Spleen (tissue), 7 donors: ENCODE data around the gene TPPP.

Experiments
- CTCF ChIP-seq, 11 experiments: fragments of 200-600 bp in 7 of 11; fragments of 450-650 bp in 4 of 11; sonication (generic) in 4 of 11; IDR thresholded peaks in 8 of 11; conservative IDR thresholded peaks in 3 of 11; 1 replicate in 7 of 11; 2 replicates in 4 of 11; pipeline versions ENCODE4 v1.4.0 to v1.8.0; 2016 to 2021; ENCODE audit warnings: antibody characterized with exemption in 11 of 11, inconsistent platforms in 4 of 11, mild to moderate bottlenecking in 1 of 11
- POLR2A ChIP-seq, 3 donors: fragments of 450-650 bp; IDR thresholded peaks; one replicate each; pipeline ENCODE4 v1.5.1; 2017; ENCODE audit warnings: antibody characterized with exemption in 3 of 3, mild to moderate bottlenecking in 1 of 3
- POLR2AphosphoS5 ChIP-seq, 3 donors: sonication (generic); formaldehyde crosslinking; IDR thresholded peaks; one replicate each; pipeline ENCODE4 v1.5.1; 2017; ENCODE audit warnings: antibody characterized with exemption in 3 of 3
- donor health status: DM: no; HTN: no; CAD: no; lungs with moderate emphysema.
- donor health status: DM: no; HTN: no; CAD: no.
- donor health status: DM: no; HTN: no; CAD: no.

- TF ChIP-seq CTCF (IDR thresholded peaks at IDR 0.05 in 8 of 11, conservative IDR thresholded peaks at IDR 0.05 in 3 of 11): no peak
- no peak for TF ChIP-seq POLR2A (IDR thresholded peaks at IDR 0.05)
- no peak for TF ChIP-seq POLR2AphosphoS5 (IDR thresholded peaks at IDR 0.05)
Measured at GRCh38 chr5:664994-665360, 28.2 kb downstream of the TPPP start.
